ENCODE results near the gene NTHL1.

DNA sequence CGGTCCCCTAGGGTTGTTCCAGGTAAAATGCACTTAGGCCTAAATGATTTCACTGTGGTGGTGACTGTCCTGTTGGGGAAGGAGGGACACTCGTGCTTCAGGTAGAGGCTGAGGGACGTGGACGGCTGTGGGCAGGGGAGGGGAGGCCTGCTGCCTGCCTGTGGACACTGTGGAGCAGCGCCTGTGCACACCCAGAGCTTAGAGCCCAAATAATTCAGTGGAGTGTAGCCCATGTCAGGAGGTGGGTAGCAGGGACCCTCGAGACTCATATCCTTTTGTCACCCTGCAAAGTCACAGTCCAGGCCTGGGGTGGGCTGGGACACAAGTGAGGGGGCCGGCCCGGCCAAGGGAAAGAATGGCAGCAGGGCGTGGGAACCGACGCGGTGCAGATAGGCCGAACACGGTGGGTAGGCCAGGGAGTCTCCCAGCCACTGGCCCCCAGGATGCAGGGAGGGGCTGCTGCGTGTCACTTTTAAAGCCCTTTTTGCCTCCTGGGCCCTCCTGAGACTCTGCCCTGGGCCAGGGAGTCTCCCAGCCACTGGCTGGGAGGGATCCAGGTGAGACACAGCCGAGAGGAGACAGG lies 21.7 kb downstream of the NTHL1 start:
- TF ChIP-seq POLR2AphosphoS5 (IDR thresholded peaks at IDR 0.05; ENCODE audit: low read length) (no peak), NRF1 (conservative IDR thresholded peaks at IDR 0.05; ENCODE audit: low read depth, low read length) (no peak), YY1 (IDR thresholded peaks at IDR 0.05; ENCODE audit: low read depth, low read length) (no peak), ZNF274 (IDR thresholded peaks at IDR 0.05; ENCODE audit: insufficient read depth, insufficient read length) (no peak), HDAC2 (IDR thresholded peaks at IDR 0.05) (no peak), TAF1 (IDR thresholded peaks at IDR 0.05; ENCODE audit: borderline replicate concordance, low read depth, low read length) (no peak), RAD21 (IDR thresholded peaks at IDR 0.05; ENCODE audit: insufficient read depth, low read depth, low read length) (no peak)
- TF ChIP-seq, protein P1, sequence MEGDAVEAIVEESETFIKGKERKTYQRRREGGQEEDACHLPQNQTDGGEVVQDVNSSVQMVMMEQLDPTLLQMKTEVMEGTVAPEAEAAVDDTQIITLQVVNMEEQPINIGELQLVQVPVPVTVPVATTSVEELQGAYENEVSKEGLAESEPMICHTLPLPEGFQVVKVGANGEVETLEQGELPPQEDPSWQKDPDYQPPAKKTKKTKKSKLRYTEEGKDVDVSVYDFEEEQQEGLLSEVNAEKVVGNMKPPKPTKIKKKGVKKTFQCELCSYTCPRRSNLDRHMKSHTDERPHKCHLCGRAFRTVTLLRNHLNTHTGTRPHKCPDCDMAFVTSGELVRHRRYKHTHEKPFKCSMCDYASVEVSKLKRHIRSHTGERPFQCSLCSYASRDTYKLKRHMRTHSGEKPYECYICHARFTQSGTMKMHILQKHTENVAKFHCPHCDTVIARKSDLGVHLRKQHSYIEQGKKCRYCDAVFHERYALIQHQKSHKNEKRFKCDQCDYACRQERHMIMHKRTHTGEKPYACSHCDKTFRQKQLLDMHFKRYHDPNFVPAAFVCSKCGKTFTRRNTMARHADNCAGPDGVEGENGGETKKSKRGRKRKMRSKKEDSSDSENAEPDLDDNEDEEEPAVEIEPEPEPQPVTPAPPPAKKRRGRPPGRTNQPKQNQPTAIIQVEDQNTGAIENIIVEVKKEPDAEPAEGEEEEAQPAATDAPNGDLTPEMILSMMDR (IDR thresholded peaks at IDR 0.05 in 2 of 3, conservative IDR thresholded peaks at IDR 0.05 in 1 of 3; ENCODE audit: control insufficient read depth in 2 of 3, extremely low read depth in 1 of 3, insufficient read depth in 1 of 3, low read depth in 3 of 3, low read length in 3 of 3) = no peak
- TF ChIP-seq, protein P2, sequence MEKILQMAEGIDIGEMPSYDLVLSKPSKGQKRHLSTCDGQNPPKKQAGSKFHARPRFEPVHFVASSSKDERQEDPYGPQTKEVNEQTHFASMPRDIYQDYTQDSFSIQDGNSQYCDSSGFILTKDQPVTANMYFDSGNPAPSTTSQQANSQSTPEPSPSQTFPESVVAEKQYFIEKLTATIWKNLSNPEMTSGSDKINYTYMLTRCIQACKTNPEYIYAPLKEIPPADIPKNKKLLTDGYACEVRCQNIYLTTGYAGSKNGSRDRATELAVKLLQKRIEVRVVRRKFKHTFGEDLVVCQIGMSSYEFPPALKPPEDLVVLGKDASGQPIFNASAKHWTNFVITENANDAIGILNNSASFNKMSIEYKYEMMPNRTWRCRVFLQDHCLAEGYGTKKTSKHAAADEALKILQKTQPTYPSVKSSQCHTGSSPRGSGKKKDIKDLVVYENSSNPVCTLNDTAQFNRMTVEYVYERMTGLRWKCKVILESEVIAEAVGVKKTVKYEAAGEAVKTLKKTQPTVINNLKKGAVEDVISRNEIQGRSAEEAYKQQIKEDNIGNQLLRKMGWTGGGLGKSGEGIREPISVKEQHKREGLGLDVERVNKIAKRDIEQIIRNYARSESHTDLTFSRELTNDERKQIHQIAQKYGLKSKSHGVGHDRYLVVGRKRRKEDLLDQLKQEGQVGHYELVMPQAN (conservative IDR thresholded peaks at IDR 0.05) = no peak
- TF ChIP-seq, protein P3, sequence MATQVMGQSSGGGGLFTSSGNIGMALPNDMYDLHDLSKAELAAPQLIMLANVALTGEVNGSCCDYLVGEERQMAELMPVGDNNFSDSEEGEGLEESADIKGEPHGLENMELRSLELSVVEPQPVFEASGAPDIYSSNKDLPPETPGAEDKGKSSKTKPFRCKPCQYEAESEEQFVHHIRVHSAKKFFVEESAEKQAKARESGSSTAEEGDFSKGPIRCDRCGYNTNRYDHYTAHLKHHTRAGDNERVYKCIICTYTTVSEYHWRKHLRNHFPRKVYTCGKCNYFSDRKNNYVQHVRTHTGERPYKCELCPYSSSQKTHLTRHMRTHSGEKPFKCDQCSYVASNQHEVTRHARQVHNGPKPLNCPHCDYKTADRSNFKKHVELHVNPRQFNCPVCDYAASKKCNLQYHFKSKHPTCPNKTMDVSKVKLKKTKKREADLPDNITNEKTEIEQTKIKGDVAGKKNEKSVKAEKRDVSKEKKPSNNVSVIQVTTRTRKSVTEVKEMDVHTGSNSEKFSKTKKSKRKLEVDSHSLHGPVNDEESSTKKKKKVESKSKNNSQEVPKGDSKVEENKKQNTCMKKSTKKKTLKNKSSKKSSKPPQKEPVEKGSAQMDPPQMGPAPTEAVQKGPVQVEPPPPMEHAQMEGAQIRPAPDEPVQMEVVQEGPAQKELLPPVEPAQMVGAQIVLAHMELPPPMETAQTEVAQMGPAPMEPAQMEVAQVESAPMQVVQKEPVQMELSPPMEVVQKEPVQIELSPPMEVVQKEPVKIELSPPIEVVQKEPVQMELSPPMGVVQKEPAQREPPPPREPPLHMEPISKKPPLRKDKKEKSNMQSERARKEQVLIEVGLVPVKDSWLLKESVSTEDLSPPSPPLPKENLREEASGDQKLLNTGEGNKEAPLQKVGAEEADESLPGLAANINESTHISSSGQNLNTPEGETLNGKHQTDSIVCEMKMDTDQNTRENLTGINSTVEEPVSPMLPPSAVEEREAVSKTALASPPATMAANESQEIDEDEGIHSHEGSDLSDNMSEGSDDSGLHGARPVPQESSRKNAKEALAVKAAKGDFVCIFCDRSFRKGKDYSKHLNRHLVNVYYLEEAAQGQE (IDR thresholded peaks at IDR 0.05; ENCODE audit: low read depth, low read length) = no peak
